Stimulated activated naive B cell treated with anti-CD40 and anti-IgM and Interleukin-4, amounts not matched to agents 10 μg/mL and 1 μg/mL and 100 μg/mL, for 72 hours (primary cell): Measurements from ENCODE around the gene KRTAP12-1.
"Not testable (repeated sequence)": the region's sequence is repeated elsewhere in the genome, so short reads cannot be mapped to it uniquely, and the experiment has no call there.

Experiments
- ATAC-seq, 2 donors: fragments of 150-1000 bp; cut with Tn5 transposase; replicated peaks; 2 replicates each; pipeline ENCODE4 v1.10.0; 2021; ENCODE audit warnings: moderate library complexity in 1 of 2
- DNase-seq: peaks from one replicate; pipeline ENCODE4 v3.0.0; 2021
- H3K27ac Mint-ChIP-seq: one replicate; pipeline ENCODE4 v1.8.0; 2022; ENCODE audit warnings: mild to moderate bottlenecking, mixed read lengths
- H3K27me3 Mint-ChIP-seq, 2 donors: one replicate each; pipeline ENCODE4 v1.8.0; 2022; ENCODE audit warnings: mixed read lengths in 2 of 2
- H3K36me3 Mint-ChIP-seq, 2 donors: one replicate each; pipeline ENCODE4 v1.8.0; 2022; ENCODE audit warnings: mixed read lengths in 2 of 2, mild to moderate bottlenecking in 1 of 2
- H3K4me1 Mint-ChIP-seq, 2 donors: one replicate each; pipeline ENCODE4 v1.8.0; 2022; ENCODE audit warnings: mixed read lengths in 2 of 2, mild to moderate bottlenecking in 1 of 2
- H3K4me3 Mint-ChIP-seq, 2 donors: one replicate each; pipeline ENCODE4 v1.8.0; 2022; ENCODE audit warnings: mild to moderate bottlenecking in 2 of 2, mixed read lengths in 2 of 2, moderate library complexity in 1 of 2
- H3K9me3 Mint-ChIP-seq, 2 donors: one replicate each; pipeline ENCODE4 v1.8.0; 2022; ENCODE audit warnings: mixed read lengths in 2 of 2, mild to moderate bottlenecking in 1 of 2

The KRTAP12-1 gene

DNA sequence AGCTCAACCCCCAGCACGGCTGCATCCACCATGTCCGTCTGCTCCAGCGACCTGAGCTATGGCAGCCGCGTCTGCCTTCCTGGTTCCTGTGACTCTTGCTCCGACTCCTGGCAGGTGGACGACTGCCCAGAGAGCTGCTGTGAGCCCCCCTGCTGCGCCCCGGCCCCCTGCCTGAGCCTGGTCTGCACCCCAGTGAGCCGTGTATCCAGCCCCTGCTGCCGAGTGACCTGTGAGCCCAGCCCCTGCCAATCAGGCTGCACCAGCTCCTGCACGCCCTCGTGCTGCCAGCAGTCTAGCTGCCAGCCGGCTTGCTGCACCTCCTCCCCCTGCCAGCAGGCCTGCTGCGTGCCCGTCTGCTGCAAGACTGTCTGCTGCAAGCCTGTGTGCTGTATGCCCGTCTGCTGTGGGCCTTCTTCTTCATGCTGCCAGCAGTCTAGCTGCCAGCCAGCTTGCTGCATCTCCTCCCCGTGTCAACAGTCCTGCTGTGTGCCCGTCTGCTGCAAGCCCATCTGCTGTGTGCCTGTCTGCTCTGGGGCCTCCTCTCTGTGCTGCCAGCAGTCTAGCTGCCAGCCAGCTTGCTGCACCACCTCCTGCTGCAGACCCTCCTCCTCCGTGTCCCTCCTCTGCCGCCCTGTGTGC is 15.3 kb upstream of the KRTAP12-1 start, which contains the start of gene KRTAP10-12:
KRTAP10-12 (plus strand) TSS at position 1 of the 639 bp plus-strand sequence; CDS start at position 31, 30 bp downstream.
- not testable (repeated sequence) for H3K27ac Mint-ChIP-seq, H3K4me3 Mint-ChIP-seq, DNase-seq

DNA sequence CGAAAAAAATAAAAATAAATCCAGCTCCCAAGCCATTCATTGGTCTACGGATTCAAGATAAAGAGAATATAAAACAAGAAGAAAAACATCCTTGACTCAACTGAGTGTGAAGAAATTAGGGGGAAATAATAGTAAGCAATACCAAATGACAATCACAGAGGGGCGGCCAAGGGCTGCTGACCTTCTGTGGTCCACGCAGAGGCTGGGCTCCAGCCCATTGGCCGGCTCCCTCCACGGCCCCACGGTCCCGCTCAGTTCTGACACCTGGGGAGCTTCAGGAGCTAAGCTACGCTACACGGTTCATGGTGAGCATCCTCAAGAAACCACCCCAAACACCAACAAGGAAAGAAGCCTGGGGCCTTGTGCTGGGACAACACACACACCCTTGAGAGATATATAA is 14.6 kb upstream of the KRTAP12-1 start:
- Mint-ChIP-seq H3K36me3 (no peaks in the 10 kb centered on the region), H3K9me3 (peaks cover 7 to 10% of the 10 kb centered on the region in 2 donors), H3K4me3 (no peak overlapping the region), H3K27me3 (peaks cover 51 to 62% of the 10 kb centered on the region in 2 donors), H3K27ac (no peak overlapping the region), H3K4me1 (no peaks in the 10 kb centered on the region)
- DNase-seq (no peak), ATAC-seq (no peak)

More for the DNA sequence above, 15.3 kb upstream of the KRTAP12-1 start, which contains the start of gene KRTAP10-12:
- not testable (repeated sequence) for ATAC-seq, H3K36me3 Mint-ChIP-seq, H3K4me1 Mint-ChIP-seq, H3K9me3 Mint-ChIP-seq
- peaks cover 58 to 70% of the 10 kb centered on the region in 2 donors for H3K27me3 Mint-ChIP-seq

DNA sequence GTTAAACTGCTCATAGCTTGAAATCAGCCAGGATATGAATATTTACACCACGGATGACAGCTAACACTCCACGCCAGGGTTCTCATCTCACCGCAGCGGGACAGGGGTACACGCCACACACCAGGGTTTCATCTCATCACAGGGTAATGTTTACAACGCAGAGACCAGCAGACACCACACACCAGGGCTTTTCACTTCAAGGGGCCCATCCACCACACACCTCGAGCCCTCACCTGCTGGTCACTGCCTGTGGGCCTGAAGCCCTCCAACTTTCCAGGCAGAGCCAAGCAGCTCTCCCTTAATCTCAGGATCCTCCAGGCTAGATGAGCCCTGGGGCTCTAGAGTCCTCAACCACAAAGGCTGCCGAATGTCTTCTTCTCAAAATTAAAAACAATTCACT is 13.7 kb upstream of the KRTAP12-1 start:
- Mint-ChIP-seq H3K9me3 (peaks cover 7 to 10% of the 10 kb centered on the region in 2 donors), H3K36me3 (no peaks in the 10 kb centered on the region), H3K27me3 (peaks cover 48 to 53% of the 10 kb centered on the region in 2 donors), H3K27ac (no peak overlapping the region), H3K4me3 (no peak overlapping the region), H3K4me1 (no peaks in the 10 kb centered on the region)
- DNase-seq (no peak), ATAC-seq (no peak)

DNA sequence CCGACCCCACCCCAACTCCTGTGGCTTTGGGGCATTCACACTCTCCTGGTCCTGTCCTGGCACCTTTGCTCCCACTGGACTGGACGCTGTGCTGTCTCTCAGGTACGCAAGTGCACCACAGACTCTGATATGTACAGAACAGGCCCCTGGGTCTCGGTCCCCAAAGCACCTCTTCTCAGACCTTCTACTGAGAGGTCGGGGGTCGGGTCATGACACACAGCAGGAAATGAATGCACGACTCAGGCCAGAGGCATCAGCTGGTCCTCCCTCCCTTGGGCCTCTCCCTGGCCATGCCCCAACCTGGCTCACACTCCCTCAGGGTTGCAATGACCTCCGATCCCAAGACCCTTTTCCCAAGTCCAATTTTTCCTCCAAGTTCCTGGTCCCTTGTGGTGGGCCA is 13.2 kb upstream of the KRTAP12-1 start:
- Mint-ChIP-seq H3K36me3 (no peaks in the 10 kb centered on the region), H3K9me3 (peaks cover 7 to 10% of the 10 kb centered on the region in 2 donors), H3K27me3 (peaks cover 47 to 51% of the 10 kb centered on the region in 2 donors), H3K4me3 (no peak overlapping the region), H3K27ac (no peak overlapping the region), H3K4me1 (no peaks in the 10 kb centered on the region)
- ATAC-seq (no peak), DNase-seq (no peak)

DNA sequence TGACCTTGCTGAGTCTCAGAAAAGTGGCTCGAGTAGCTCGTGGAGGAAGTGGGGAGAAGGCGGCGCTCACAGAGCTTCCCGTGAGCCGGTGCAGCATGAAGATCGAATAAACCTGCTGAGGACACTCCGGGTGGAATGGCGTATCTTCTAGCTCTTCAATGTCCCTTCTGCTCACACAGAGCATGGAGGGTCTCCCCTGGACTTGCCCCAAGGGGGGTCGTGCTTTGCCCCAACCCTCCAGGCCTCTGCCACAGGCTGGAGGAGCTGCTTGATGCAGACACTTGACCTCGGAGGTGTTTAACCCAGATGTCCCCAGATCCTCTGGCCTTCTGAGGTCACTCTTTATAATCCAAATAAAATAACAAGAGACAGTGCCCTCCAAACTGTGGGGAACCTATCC is 12.8 kb upstream of the KRTAP12-1 start:
- no peak overlapping the region for H3K27ac Mint-ChIP-seq
- H3K36me3 Mint-ChIP-seq = no peaks in the 10 kb centered on the region
- ATAC-seq = no peak
- H3K27me3 Mint-ChIP-seq = peaks cover 47% of the 10 kb centered on the region in 2 donors
- no peaks in the 10 kb centered on the region for H3K4me1 Mint-ChIP-seq
- H3K4me3 Mint-ChIP-seq = no peak overlapping the region
- no peak for DNase-seq
- peaks cover 7 to 10% of the 10 kb centered on the region in 2 donors for H3K9me3 Mint-ChIP-seq

DNA sequence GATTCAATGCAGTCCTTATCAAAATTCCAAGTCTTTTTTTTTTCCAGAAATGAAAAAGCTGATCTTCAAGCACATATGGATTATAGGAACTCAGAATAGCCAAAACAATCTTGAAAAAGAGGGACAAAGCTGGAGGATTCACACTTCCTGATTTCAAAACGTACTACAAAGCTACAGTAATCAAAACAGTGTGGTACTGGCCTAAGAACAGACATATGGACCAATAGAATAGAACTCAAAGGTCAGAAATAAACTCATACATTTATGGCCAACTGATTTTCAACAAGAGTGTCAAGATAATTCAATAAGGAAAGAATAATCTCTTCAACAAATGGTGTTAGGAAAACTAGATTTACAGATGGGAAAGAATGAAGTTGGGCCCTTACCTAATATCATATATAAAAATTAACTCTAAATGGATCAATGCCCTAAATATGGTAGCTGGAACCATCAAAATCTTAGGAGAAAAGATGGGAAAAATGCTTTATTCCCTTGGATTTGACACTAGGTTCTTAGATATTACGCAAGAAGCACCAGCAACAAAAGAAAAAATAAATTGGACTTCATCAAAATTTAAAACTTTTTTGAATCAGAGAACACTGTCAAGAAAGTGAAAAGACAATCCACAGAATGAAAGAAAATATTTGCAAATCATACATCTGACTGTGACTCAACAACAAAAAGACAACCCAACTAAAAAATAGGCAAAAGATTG is 11.0 kb upstream of the KRTAP12-1 start:
- H3K4me1 Mint-ChIP-seq = no peaks in the 10 kb centered on the region
- H3K4me3 Mint-ChIP-seq = no peak overlapping the region
- ATAC-seq (no peak), DNase-seq (no peak)
- H3K36me3 Mint-ChIP-seq = no peaks in the 10 kb centered on the region
- peaks cover 7 to 10% of the 10 kb centered on the region in 2 donors for H3K9me3 Mint-ChIP-seq
- H3K27me3 Mint-ChIP-seq = peaks cover 39 to 42% of the 10 kb centered on the region in 2 donors
- no peak overlapping the region for H3K27ac Mint-ChIP-seq

DNA sequence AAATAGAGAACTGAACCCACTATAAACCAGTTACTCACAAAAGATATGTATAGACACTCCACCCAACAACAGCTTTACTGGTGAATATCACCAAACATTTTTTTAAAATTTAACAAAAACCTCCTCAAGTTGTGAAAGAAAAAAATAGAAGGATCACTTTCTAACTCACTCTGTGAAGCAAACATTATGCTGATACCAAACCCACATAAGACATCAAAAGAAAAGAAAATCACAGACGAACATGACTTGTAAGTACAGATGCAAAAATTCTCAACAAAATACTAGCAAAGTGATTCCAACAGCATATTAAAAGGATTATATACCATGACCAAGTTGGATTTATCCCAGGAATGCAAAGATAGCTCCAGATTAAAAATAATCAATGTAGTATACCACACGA is 9.7 kb upstream of the KRTAP12-1 start:
- Mint-ChIP-seq H3K27ac (no peak overlapping the region), H3K4me3 (no peak overlapping the region), H3K27me3 (peaks cover 39 to 42% of the 10 kb centered on the region in 2 donors), H3K36me3 (no peaks in the 10 kb centered on the region), H3K4me1 (no peaks in the 10 kb centered on the region), H3K9me3 (peaks cover 7 to 10% of the 10 kb centered on the region in 2 donors)
- ATAC-seq (no peak), DNase-seq (no peak)

DNA sequence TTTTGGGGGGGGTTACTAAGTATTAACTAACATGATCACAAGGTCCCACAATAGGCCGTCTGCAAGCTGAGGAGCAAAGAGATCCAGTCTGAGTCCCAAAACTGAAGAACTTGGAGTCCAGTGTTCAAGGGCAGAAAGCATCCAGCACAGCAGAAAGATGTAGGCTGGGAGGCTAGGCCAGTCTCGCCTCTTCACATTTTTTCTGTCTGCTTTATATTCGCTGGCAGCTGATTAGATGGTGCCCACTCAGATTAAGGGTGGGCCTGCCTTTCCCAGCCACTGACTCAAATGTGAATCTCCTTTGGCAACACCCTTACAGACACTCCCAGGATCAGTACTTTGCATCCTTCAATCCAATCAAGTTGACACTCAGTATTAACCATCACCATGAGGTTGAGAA is 7.8 kb upstream of the KRTAP12-1 start:
- H3K27ac Mint-ChIP-seq, DNase-seq, H3K4me3 Mint-ChIP-seq: not testable (repeated sequence)

DNA sequence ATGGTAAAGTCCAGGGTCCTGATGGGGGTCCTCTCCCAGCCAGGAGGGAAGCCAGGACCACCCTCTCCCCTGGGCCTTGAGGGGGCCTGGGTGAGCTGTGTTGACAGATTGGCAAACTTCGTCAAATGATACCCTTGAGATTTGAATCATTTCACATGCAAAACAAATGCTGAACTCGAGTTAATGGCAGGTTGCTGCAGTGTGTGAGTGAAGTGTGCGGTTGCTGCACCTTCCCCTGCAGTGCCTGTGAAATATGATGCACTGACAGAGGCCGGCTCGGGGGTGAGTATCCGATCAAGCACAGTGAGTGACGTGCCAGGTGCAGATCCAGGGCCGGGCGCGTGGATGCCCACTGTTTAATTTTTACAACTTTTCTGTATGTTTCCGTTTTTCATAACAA is 5.7 kb upstream of the KRTAP12-1 start:
- no peak for DNase-seq
- Mint-ChIP-seq H3K4me1 (peaks cover 0 to 2% of the 10 kb centered on the region in 2 donors), H3K9me3 (peaks cover 0 to 4% of the 10 kb centered on the region in 2 donors), H3K27ac (no peak overlapping the region), H3K4me3 (no peak overlapping the region), H3K36me3 (no peaks in the 10 kb centered on the region), H3K27me3 (peaks cover 52% of the 10 kb centered on the region in 2 donors)
- ATAC-seq = no peak

More for the DNA sequence above, 7.8 kb upstream of the KRTAP12-1 start:
- ATAC-seq, H3K9me3 Mint-ChIP-seq, H3K36me3 Mint-ChIP-seq, H3K4me1 Mint-ChIP-seq: not testable (repeated sequence)
- H3K27me3 Mint-ChIP-seq = peaks cover 36 to 43% of the 10 kb centered on the region in 2 donors

DNA sequence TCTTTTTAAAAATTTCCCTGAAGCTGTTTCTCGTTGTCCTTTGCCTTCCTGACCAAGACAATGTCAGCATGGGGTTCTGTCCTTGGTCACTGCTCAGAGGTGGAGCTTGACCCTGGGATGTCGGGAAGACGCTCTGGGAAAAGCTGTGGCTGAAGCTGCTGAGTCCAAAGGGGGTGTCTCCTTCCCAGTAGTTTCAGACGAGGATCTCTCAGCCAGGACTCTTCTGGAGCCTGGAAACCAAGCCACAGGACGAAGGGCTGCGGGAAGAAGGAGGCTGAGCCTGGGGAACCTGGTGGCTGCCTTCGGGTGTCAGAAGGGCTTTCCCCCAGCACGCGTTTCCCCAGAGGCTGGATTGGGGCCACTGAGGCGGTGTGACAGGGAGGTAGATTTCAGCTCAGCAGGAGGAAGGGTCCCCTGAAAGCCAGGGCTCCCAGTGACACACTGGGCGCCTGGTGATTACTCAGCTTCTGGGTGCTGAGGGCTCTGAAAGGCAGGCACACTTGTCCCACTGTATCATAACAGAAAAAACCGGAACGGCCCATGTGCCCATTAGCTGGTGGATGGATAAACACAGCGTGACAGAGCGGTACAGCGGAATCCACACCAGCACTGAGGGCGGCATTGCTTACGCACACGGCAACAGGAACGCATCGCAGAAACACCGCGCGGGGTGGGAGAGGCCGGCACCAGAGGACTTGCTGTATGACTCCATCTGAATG is 5.0 kb upstream of the KRTAP12-1 start:
- Mint-ChIP-seq H3K9me3 (no peaks in the 10 kb centered on the region), H3K27ac (no peak overlapping the region), H3K4me1 (peaks cover 0 to 2% of the 10 kb centered on the region in 2 donors), H3K36me3 (no peaks in the 10 kb centered on the region), H3K27me3 (peaks cover 58% of the 10 kb centered on the region in 2 donors), H3K4me3 (no peak overlapping the region)
- DNase-seq (no peak), ATAC-seq (no peak)

DNA sequence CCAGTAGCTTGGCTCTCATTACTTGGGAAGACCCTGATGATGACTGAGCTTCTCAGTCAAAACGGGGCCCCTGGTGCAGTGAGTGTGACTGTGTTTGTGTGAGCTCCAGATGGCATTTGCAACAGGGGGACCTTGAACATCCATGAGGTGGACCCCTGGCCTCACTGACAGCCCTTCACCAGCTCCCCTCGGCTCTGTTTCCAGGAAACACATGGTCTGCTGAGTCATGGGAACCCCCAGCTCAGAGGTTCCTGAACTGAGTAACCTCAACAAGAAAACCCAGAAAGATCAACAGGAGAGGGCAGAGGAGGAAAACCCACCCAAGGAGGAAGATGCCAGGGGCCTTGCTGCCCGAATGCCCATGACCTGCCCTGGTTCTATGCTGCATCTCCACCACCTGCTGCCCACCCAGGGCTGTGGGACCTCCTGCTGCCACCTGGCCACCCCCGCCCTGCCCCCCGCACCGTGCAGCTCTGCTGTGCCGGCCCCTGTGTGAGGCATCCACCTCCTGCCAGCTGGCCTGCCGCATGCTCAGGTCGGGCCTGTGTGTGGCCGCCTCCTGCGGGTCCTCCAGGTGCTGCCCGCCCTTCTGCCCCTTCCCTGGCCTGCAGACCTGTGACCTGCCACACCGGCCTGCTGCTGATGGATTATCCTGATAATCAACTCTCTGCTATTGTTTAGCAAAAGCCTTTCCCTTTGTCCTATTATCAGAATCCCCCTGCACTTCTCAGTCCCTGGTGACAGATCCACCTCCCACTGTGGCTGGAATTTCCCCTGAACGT is 4.2 kb upstream of the KRTAP12-1 start:
- H3K4me3 Mint-ChIP-seq = no peak overlapping the region
- H3K27ac Mint-ChIP-seq = no peak overlapping the region
- H3K4me1 Mint-ChIP-seq = peaks cover 0 to 2% of the 10 kb centered on the region in 2 donors
- no peak for ATAC-seq
- no peak for DNase-seq
- no peaks in the 10 kb centered on the region for H3K9me3 Mint-ChIP-seq
- H3K36me3 Mint-ChIP-seq = no peaks in the 10 kb centered on the region
- H3K27me3 Mint-ChIP-seq = peaks cover 65% of the 10 kb centered on the region in 2 donors

DNA sequence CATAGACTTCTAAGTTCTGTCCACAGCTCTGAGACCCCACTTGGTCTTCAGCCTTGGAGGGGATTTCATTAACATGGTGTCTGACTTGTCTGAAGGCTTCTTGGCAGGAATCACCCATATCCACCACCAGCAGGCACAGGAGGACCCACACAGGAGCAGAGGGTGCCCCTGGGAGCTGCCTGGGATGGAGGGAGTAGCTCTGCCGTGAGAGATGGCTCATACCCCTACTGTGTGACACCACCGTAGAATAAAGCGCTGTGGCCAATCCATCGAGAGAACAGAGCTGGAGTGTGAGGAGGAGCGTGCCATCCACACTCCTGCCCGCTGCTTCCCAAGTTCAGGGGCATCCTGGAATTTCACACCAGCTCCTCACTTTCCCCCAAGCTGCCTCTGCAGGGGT is 3.1 kb upstream of the KRTAP12-1 start:
- peaks cover 67 to 77% of the 10 kb centered on the region in 2 donors for H3K27me3 Mint-ChIP-seq
- ATAC-seq, DNase-seq, H3K27ac Mint-ChIP-seq, H3K4me3 Mint-ChIP-seq, H3K36me3 Mint-ChIP-seq, H3K9me3 Mint-ChIP-seq, H3K4me1 Mint-ChIP-seq: not testable (repeated sequence)

DNA sequence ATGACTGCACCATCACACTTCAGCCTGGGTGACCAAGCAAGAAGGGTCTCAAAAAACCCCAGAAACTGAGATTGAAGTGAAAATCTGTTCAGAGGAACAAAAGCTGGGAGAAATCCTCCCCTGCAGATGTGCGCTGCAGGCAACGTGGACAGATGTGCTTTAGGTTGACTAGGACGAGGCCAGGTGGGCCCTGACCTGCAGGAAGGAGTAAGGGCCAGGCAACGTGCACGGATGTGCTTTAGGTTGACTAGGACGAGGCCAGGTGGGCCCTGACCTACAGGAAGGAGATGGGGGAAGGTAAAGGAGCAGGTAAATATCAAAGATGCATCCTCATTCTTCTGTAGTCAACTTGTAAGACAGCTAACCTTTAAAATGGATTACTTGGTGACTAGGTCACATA is 2.5 kb upstream of the KRTAP12-1 start:
- Mint-ChIP-seq H3K9me3 (no peaks in the 10 kb centered on the region), H3K4me3 (no peak overlapping the region), H3K27ac (no peak overlapping the region), H3K27me3 (peaks cover 69 to 80% of the 10 kb centered on the region in 2 donors), H3K36me3 (no peaks in the 10 kb centered on the region), H3K4me1 (peaks cover 0 to 2% of the 10 kb centered on the region in 2 donors)
- no peak for ATAC-seq
- no peak for DNase-seq

DNA sequence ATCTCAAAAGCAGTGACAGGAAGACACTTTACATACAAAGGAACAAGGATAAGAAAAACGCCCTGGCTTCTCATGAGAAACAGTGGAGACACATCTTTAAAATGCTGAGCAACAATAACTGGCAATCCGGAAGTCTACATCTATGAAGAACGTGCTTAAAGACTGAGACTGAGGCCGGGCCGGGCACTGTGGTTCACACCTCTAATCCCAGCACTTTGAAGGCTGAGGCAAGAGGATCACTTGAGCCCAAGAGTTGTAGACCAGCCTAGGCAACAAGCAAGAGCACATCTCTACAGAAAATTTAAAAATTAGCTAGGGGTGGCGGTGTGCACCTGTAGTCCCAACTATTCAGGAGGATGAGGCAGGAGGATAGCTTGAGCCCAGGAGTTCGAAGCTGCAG is 2.1 kb upstream of the KRTAP12-1 start:
- Mint-ChIP-seq H3K36me3 (no peaks in the 10 kb centered on the region), H3K27me3 (peaks cover 69 to 80% of the 10 kb centered on the region in 2 donors), H3K27ac (no peak overlapping the region), H3K9me3 (no peaks in the 10 kb centered on the region), H3K4me3 (no peak overlapping the region), H3K4me1 (peaks cover 0 to 2% of the 10 kb centered on the region in 2 donors)
- ATAC-seq (no peak), DNase-seq (no peak)
